HUES6 (cell line): Measurements from ENCODE around the gene CLMN.

ENCODE experiments used
- H3K27ac ChIP-seq: 2 replicates; pipeline ENCODE4 v1.7.0; 2013; ENCODE audit warnings: low read depth, mild to moderate bottlenecking, low read length, inconsistent platforms
- H3K27me3 ChIP-seq: 2 replicates; pipeline ENCODE4 v1.6.1; 2013; ENCODE audit warnings: low read length; ENCODE audit not compliant: control insufficient read depth, insufficient read depth
- H3K36me3 ChIP-seq: 2 replicates; pipeline ENCODE4 v1.6.1; 2013; ENCODE audit warnings: low read length; ENCODE audit not compliant: control insufficient read depth, insufficient read depth
- H3K4me1 ChIP-seq: 2 replicates; pipeline ENCODE4 v1.6.1; 2013; ENCODE audit warnings: low read length; ENCODE audit not compliant: control insufficient read depth, insufficient read depth
- H3K4me3 ChIP-seq: 2 replicates; pipeline ENCODE4 v1.5.1; 2013; ENCODE audit warnings: low read depth, low read length
- H3K9ac ChIP-seq: one replicate; pipeline ENCODE4 v1.6.1; 2013; ENCODE audit warnings: mild to moderate bottlenecking, low read length
- H3K9me3 ChIP-seq: 2 replicates; pipeline ENCODE4 v1.6.1; 2013; ENCODE audit warnings: low read depth, low read length; ENCODE audit not compliant: control insufficient read depth, insufficient read depth

The CLMN gene

GRCh38 chr14:95217391-95217900 is 102.3 kb downstream of the CLMN start:
- H3K27ac ChIP-seq: no peak overlapping the region
- no peak overlapping the region for H3K9ac ChIP-seq
- H3K4me3 ChIP-seq: no peak overlapping the region
- H3K36me3 ChIP-seq: no peaks in the 10 kb centered on the region
- H3K27me3 ChIP-seq: no peaks in the 10 kb centered on the region
- H3K9me3 ChIP-seq: no peaks in the 10 kb centered on the region
- H3K4me1 ChIP-seq: peaks cover 41% of the 10 kb centered on the region

DNA sequence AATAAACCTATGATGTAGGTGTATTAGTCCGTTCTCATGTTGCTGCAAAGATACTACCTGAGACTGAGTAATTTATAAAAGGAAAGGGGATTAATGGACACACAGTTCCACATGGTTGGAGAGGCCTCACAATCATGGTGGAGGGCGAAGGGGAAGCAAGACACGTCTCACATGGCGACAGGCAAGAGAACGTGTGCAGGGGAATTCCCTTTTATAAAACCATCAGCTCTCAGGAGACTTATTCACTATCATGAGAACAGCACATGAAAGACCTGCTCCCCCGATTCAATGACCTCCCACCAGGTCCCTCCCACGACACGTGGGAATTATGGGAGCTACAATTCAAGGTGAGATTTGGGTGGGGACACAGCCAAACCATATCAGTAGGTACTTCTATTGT is 103.7 kb downstream of the CLMN start:
- H3K4me3 ChIP-seq: no peak overlapping the region
- H3K4me1 ChIP-seq: peaks cover 27% of the 10 kb centered on the region
- H3K9ac ChIP-seq: no peak overlapping the region
- no peaks in the 10 kb centered on the region for H3K9me3 ChIP-seq
- no peak overlapping the region for H3K27ac ChIP-seq
- H3K36me3 ChIP-seq: no peaks in the 10 kb centered on the region
- no peaks in the 10 kb centered on the region for H3K27me3 ChIP-seq

- Histone ChIP-seq H3K9me3 (no peaks in the 10 kb centered on the region), H3K9ac (no peak overlapping the region), H3K36me3 (no peaks in the 10 kb centered on the region), H3K4me3 (no peak overlapping the region), H3K4me1 (peaks cover 20% of the 10 kb centered on the region), H3K27ac (no peak overlapping the region), H3K27me3 (no peaks in the 10 kb centered on the region)
Measured at GRCh38 chr14:95215094-95215725, 104.5 kb downstream of the CLMN start.

- Histone ChIP-seq H3K27ac (no peak overlapping the region), H3K9ac (no peak overlapping the region), H3K4me1 (peaks cover 15% of the 10 kb centered on the region), H3K4me3 (no peak overlapping the region), H3K27me3 (no peaks in the 10 kb centered on the region), H3K9me3 (no peaks in the 10 kb centered on the region), H3K36me3 (no peaks in the 10 kb centered on the region)
Measured at GRCh38 chr14:95213774-95214173, 105.9 kb downstream of the CLMN start.

DNA sequence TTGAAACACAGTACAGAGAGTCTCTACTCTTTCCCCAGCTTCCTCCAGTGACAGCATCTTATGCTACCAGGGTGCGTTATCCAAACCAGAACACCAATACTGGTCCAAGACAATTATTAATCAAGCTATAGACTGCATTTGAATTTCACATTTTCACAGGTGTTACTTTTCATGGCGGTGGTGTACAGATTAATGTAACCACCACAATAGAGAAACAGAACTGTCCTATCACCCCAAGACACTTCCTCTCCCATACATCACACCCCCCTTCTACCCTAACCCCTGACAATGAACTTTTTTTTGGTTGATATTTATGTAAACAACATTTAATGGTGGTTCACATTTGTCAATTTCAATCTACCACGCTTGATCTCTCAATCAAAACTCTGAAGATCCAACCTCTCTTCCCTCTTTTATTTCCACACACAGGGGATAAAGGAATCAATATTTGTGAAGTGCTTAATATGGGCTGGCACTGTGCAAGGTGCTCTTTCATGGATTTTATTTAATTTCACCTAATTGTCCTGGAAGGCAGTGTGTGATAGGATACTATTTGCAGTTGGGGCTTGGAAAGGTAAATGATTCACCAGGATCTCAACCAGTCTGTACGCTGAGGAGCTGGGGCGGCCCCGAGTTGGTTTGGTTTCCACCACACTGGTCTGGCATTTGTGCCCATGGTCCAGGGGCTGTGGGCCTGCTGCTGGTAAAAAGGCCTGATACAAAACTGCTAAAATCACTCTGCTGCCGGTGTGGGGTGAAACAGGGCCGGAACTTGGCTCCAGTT is 107.8 kb downstream of the CLMN start:
- no peaks in the 10 kb centered on the region for H3K36me3 ChIP-seq
- no peak overlapping the region for H3K4me3 ChIP-seq
- no peaks in the 10 kb centered on the region for H3K9me3 ChIP-seq
- H3K27ac ChIP-seq: no peak overlapping the region
- no peaks in the 10 kb centered on the region for H3K27me3 ChIP-seq
- H3K4me1 ChIP-seq: no peaks in the 10 kb centered on the region
- H3K9ac ChIP-seq: no peak overlapping the region

GRCh38 chr14:95210699-95211098 is 109.0 kb downstream of the CLMN start:
- Histone ChIP-seq H3K36me3 (no peaks in the 10 kb centered on the region), H3K4me3 (no peak overlapping the region), H3K4me1 (no peaks in the 10 kb centered on the region), H3K27ac (no peak overlapping the region), H3K27me3 (no peaks in the 10 kb centered on the region), H3K9ac (no peak overlapping the region), H3K9me3 (no peaks in the 10 kb centered on the region)

GRCh38 chr14:95208598-95208997 is 111.1 kb downstream of the CLMN start:
- 0 out of 2 replicates have a peak, but pooled peaks cover 5% of the 10 kb centered on the region for H3K9me3 ChIP-seq
- H3K4me3 ChIP-seq: no peak overlapping the region
- 0 out of 2 replicates have a peak, but pooled peaks cover 5% of the 10 kb centered on the region for H3K36me3 ChIP-seq
- no peak overlapping the region for H3K9ac ChIP-seq
- H3K27ac ChIP-seq: no peak overlapping the region
- no peaks in the 10 kb centered on the region for H3K4me1 ChIP-seq
- no peaks in the 10 kb centered on the region for H3K27me3 ChIP-seq

GRCh38 chr14:95207475-95208233 is 112.1 kb downstream of the CLMN start:
- H3K9ac ChIP-seq: no peak overlapping the region
- no peaks in the 10 kb centered on the region for H3K4me1 ChIP-seq
- 0 out of 2 replicates have a peak, but pooled peaks cover 5% of the 10 kb centered on the region for H3K36me3 ChIP-seq
- H3K27ac ChIP-seq: no peak overlapping the region
- no peaks in the 10 kb centered on the region for H3K27me3 ChIP-seq
- 0 out of 2 replicates have a peak, but pooled peaks cover 5% of the 10 kb centered on the region for H3K9me3 ChIP-seq
- H3K4me3 ChIP-seq: no peak overlapping the region

GRCh38 chr14:95206534-95206933 is 113.2 kb downstream of the CLMN start:
- no peak overlapping the region for H3K27ac ChIP-seq
- H3K4me1 ChIP-seq: no peaks in the 10 kb centered on the region
- no peaks in the 10 kb centered on the region for H3K27me3 ChIP-seq
- H3K9ac ChIP-seq: no peak overlapping the region
- H3K9me3 ChIP-seq: 0 out of 2 replicates have a peak, but pooled peaks cover 5% of the 10 kb centered on the region
- 0 out of 2 replicates have a peak, but pooled peaks cover 5% of the 10 kb centered on the region for H3K36me3 ChIP-seq
- no peak overlapping the region for H3K4me3 ChIP-seq

DNA sequence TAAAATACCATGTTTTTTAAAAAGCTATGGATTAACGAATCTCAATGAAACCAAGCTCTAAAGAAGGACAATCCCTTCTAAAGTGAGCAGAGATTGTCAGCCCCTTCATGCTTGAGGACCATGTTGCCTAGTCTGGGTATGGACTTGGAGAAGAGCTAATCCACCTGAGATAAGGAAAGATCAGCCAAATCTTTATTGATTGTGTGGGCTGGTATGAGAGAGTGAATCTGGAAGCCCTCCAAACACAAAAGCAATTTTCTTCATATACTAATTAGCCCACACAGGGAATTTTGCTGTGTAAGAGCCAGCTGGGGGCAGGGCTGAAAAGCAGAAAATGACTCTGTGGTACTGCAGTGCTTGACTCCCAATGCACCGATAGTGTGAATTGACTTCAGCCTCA is 115.0 kb downstream of the CLMN start:
- H3K9ac ChIP-seq: no peak overlapping the region
- no peak overlapping the region for H3K27ac ChIP-seq
- 0 out of 2 replicates have a peak, but pooled peaks cover 5% of the 10 kb centered on the region for H3K9me3 ChIP-seq
- H3K36me3 ChIP-seq: 0 out of 2 replicates have a peak, but pooled peaks cover 5% of the 10 kb centered on the region
- H3K4me3 ChIP-seq: no peak overlapping the region
- peaks cover 7% of the 10 kb centered on the region for H3K4me1 ChIP-seq
- H3K27me3 ChIP-seq: no peaks in the 10 kb centered on the region
